Nephron (organoid): ENCODE results near the gene WSB2.

ENCODE experiments used
- H3K27ac Mint-ChIP-seq, 3 experiments: 2 replicates each; pipeline ENCODE4 v1.8.0; 2020; ENCODE audit warnings: mixed read lengths in 3 of 3, mild to moderate bottlenecking in 2 of 3, moderate library complexity in 1 of 3
- H3K27me3 Mint-ChIP-seq: 2 replicates; pipeline ENCODE4 v1.8.0; 2021; ENCODE audit warnings: low read depth, mild to moderate bottlenecking, moderate library complexity, mixed read lengths
- H3K36me3 Mint-ChIP-seq: 2 replicates; pipeline ENCODE4 v1.8.0; 2020; ENCODE audit warnings: low read depth, mixed read lengths
- H3K4me1 Mint-ChIP-seq: 2 replicates; pipeline ENCODE4 v1.8.0; 2020; ENCODE audit warnings: mixed read lengths
- H3K4me3 Mint-ChIP-seq, 3 experiments: 2 replicates each; pipeline ENCODE4 v1.8.0; 2020; ENCODE audit warnings: mild to moderate bottlenecking in 3 of 3, mixed read lengths in 3 of 3, moderate library complexity in 2 of 3
- H3K9me3 Mint-ChIP-seq: 2 replicates; pipeline ENCODE4 v1.8.0; 2020; ENCODE audit warnings: mixed read lengths
- TF ChIP-seq, protein P1 (sequence below), 3 experiments: fragments of 200-600 bp; sonication (generic); IDR thresholded peaks; one replicate each; pipeline ENCODE4 v1.5.0; 2021; ENCODE audit warnings: antibody characterized with exemption in 3 of 3; ENCODE audit not compliant: unreplicated experiment in 3 of 3

The WSB2 gene

DNA sequence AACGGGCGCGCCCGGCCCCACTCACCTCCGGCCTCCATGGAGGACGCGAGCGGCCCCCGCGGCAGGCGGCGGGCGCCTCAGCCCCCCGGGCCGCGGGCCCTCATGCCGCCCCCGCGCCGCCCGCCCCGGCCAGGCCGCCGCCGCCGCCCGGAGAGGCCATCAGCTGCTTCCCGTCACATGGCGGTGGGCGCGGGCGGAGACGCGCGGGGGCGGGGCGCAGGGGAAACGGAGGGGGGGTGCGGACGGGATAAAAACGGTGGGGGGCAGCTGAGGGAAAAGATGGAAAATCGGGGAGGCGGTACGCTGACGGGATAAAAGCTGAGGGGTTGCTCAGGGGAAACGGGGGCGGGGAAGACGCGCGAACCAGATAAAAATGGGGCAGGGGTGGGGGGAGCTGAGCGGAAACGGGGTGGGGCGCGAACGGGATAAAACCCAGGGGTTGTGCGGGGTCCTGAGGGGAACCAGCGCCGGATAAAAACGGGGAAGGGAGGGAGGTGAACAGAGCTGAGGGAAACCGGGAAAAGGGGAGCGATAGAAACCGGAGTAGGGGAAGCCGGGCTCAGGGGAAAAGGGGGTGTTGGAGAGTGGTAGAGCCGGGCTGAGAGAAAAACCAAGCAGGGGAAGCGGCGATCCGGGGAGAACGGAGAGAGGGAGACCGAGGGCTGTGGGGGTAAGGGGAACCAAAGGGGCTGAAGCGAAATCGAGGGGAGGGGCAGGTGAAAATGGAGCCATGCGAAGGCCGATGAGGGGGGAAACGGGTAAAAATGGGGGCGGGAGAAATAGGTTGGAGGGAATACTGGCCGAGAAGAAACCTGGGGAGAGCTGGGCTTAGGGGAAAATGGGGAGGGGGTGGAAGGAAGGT is at the start of gene WSB2:
WSB2 (minus strand) TSS at position 169 of the 862 bp plus-strand sequence; CDS start at position 38, 131 bp downstream.
- Mint-ChIP-seq H3K27me3 (no peaks in the 10 kb centered on the region), H3K4me1 (peaks cover 31% of the 10 kb centered on the region), H3K9me3 (no peaks in the 10 kb centered on the region), H3K27ac (peak within 1 kb of the TSS; percentile 97 to 99 (median 98)), H3K36me3 (peaks cover 2% of the 10 kb centered on the region), H3K4me3 (peak within 1 kb of the TSS; percentile 91 to 98 (median 95))
- TF ChIP-seq, protein P1, sequence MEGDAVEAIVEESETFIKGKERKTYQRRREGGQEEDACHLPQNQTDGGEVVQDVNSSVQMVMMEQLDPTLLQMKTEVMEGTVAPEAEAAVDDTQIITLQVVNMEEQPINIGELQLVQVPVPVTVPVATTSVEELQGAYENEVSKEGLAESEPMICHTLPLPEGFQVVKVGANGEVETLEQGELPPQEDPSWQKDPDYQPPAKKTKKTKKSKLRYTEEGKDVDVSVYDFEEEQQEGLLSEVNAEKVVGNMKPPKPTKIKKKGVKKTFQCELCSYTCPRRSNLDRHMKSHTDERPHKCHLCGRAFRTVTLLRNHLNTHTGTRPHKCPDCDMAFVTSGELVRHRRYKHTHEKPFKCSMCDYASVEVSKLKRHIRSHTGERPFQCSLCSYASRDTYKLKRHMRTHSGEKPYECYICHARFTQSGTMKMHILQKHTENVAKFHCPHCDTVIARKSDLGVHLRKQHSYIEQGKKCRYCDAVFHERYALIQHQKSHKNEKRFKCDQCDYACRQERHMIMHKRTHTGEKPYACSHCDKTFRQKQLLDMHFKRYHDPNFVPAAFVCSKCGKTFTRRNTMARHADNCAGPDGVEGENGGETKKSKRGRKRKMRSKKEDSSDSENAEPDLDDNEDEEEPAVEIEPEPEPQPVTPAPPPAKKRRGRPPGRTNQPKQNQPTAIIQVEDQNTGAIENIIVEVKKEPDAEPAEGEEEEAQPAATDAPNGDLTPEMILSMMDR (IDR thresholded peaks at IDR 0.05; ENCODE audit: unreplicated experiment in 3 of 3) = no peak

DNA sequence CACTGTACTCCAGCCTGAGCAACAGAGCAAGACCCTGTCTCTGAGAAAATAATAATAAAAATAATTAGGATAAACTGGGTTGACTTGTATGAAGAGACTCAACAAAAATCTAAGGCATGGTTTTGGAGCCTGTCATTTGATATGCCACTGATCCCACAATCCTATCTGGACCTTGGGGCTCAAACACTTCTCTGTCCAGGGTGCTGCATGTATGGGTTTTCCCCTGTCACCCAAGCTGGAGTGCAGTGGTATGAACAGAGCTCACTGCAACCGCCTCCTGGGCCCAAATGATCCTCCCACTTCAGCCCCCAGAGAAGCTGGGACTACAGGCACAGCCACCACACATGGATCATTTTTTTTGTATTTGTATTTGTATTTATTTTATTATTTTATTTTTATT is 48.1 kb upstream of the WSB2 start:
- H3K27ac Mint-ChIP-seq = no peak overlapping the region
- no peak overlapping the region for H3K4me3 Mint-ChIP-seq
- H3K9me3 Mint-ChIP-seq = no peaks in the 10 kb centered on the region
- peaks cover 3% of the 10 kb centered on the region for H3K4me1 Mint-ChIP-seq
- TF ChIP-seq, protein P1 (IDR thresholded peaks at IDR 0.05; ENCODE audit: unreplicated experiment in 3 of 3) = no peak
- H3K36me3 Mint-ChIP-seq = no peaks in the 10 kb centered on the region
- peaks cover 4% of the 10 kb centered on the region for H3K27me3 Mint-ChIP-seq

DNA sequence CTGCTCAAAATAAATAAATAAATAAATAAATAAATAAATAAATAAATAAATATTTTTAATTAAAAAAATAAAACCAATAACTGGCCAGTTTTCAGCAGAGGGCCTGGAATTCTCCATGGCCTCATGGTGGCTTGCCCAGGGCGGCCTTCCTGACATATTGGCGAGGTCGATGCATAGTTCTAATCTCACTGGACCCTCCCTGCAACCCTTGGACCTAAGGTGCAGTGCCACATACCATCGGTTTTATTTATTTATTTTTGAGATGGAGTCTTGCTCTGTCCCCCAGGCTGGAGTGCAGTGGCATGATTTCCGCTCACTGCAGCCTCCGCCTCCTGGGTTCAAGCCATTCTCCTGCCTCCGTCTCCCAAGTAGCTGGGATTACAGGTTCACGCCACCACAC is 46.7 kb upstream of the WSB2 start:
- H3K27me3 Mint-ChIP-seq = peaks cover 9% of the 10 kb centered on the region

DNA sequence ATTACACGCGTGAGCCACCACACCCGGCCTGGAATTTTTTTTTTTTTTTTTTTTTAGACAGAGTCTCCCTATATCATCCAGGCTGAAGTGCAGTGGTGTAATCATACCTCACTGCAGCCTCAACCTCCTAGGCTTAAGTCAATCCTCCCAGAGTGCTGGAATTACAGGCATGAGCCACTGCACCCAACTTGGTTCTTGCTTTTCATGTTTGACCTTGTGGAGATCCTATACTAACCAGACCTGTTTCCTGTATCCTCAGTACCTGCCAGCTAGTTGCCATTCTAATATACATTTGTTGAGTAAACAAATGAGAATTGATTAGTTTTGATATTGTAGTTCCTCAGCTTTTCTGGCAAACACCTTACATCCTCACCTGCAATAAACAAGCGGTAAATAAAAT is 46.0 kb upstream of the WSB2 start:
- peaks cover 8% of the 10 kb centered on the region for H3K4me1 Mint-ChIP-seq
- H3K27ac Mint-ChIP-seq = no peak overlapping the region
- TF ChIP-seq, protein P1 (IDR thresholded peaks at IDR 0.05; ENCODE audit: unreplicated experiment in 3 of 3) = no peak
- H3K9me3 Mint-ChIP-seq = no peaks in the 10 kb centered on the region
- H3K27me3 Mint-ChIP-seq = peaks cover 15% of the 10 kb centered on the region
- no peaks in the 10 kb centered on the region for H3K36me3 Mint-ChIP-seq
- H3K4me3 Mint-ChIP-seq = peak overlapping the region in 2 of 3 experiments; percentile 13 to 28

More for the DNA sequence above, 46.7 kb upstream of the WSB2 start:
- Mint-ChIP-seq H3K27ac (no peak overlapping the region), H3K4me1 (peaks cover 8% of the 10 kb centered on the region), H3K36me3 (no peaks in the 10 kb centered on the region), H3K4me3 (no peak overlapping the region), H3K9me3 (no peaks in the 10 kb centered on the region)
- TF ChIP-seq, protein P1 (IDR thresholded peaks at IDR 0.05; ENCODE audit: unreplicated experiment in 3 of 3) = no peak

DNA sequence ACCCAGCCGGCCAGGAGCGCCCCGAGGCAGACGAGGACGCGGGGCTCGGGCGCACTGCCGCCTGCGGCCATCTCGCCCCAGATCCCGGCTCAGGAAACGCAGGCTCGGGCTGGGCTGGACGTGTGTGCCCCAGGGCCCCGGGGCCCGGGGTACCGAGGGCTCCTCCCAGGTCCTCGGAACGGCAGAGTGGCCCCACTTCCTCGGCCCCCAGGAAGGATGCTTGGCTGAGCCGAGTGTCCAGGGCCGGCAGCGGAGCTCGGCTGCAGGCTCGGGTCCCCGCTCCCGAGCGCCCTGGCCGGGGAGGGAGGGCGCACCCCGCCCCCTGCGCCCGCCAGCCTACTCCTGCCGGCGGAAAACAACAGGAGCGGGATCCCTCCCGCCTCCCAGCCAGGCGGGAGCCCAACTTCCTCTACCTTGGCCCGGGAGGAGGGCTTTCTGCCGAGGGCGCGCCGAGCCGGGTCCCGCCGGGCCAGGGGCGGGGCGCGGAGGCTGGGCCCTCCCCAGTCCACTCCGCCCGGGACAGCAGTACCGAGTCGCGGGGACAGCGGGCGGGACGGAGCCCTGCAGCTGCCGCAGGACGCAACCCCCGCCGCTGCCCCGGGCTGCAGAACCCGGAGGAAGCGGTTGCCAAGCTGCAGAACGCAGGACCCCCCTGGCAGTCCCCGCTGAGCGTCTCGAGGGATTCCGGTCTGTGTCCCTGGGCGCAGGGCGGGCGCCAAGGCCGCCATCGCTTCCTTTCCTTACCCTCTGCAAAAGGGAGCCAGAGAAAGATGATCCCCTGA is 42.8 kb upstream of the WSB2 start, which contains the start of gene VSIG10:
VSIG10 (minus strand) TSS at position 411 of the 782 bp plus-strand sequence; CDS start at position 71, 340 bp downstream.
- H3K27ac Mint-ChIP-seq = peak within 1 kb of the TSS; percentile 53 to 74 (median 56)
- no peaks in the 10 kb centered on the region for H3K36me3 Mint-ChIP-seq
- TF ChIP-seq, protein P1 (IDR thresholded peaks at IDR 0.05; ENCODE audit: unreplicated experiment in 3 of 3) = no peak

More for the DNA sequence above, 42.8 kb upstream of the WSB2 start, which contains the start of gene VSIG10:
- Mint-ChIP-seq H3K4me1 (peaks cover 8% of the 10 kb centered on the region), H3K27me3 (peaks cover 20% of the 10 kb centered on the region), H3K9me3 (no peaks in the 10 kb centered on the region), H3K4me3 (peak within 1 kb of the TSS; percentile 94 to 98 (median 95))
